Brain microvascular endothelial cell (primary cell): ENCODE measurements around the gene HOXB5.

Experiments used
- DNase-seq: peaks from one replicate; pipeline ENCODE4 v3.0.0-alpha.2; 2020
- H3K27ac ChIP-seq: fragments of 250-450 bp; sonication (Bioruptor Pico); 2 replicates; pipeline ENCODE4 v1.5.1; 2020; ENCODE audit warnings: mild to moderate bottlenecking, moderate library complexity
- H3K27me3 ChIP-seq: fragments of 250-450 bp; sonication (Bioruptor Pico); replicated peaks from 2 replicates; pipeline ENCODE4 v1.5.1; 2020; ENCODE audit warnings: mild to moderate bottlenecking
- H3K36me3 ChIP-seq: fragments of 250-450 bp; sonication (Bioruptor Pico); replicated peaks from 2 replicates; pipeline ENCODE4 v1.5.1; 2020; ENCODE audit warnings: mild to moderate bottlenecking
- H3K4me3 ChIP-seq: 2 replicates; pipeline ENCODE4 v1.5.1; 2011; ENCODE audit warnings: low read depth, mild to moderate bottlenecking, control low read depth, low read length, moderate library complexity
- CTCF ChIP-seq: IDR thresholded peaks from 2 replicates; pipeline ENCODE4 v1.5.1; 2011; ENCODE audit warnings: low read depth, mild to moderate bottlenecking, moderate library complexity, low read length, control low read depth, inconsistent platforms; ENCODE audit errors: missing control alignments
- in situ Hi-C: cut with HindIII; loops from 2 replicates; pipeline ENCODE4 v1.10.0; 2017; ENCODE audit warnings: low sequenced_read_pairs, low pct_ligation_motif_present

The HOXB5 gene

GRCh38 chr17:48592577-48592976 lies 1.0 kb downstream of the HOXB5 start:
- H3K36me3 ChIP-seq = no peaks in the 10 kb centered on the region
- H3K4me3 ChIP-seq = peak overlapping the region; percentile 58
- H3K27ac ChIP-seq = no peak overlapping the region
- no peak for DNase-seq
- TF ChIP-seq CTCF = no peak
- peaks cover 95% of the 10 kb centered on the region for H3K27me3 ChIP-seq
- in situ Hi-C loops = no loop called here

GRCh38 chr17:48592057-48592514 lies 1.5 kb downstream of the HOXB5 start:
- no peak overlapping the region for H3K27ac ChIP-seq
- in situ Hi-C loops = no loop called here
- no peaks in the 10 kb centered on the region for H3K36me3 ChIP-seq
- H3K27me3 ChIP-seq = peaks cover 95% of the 10 kb centered on the region
- no peak for DNase-seq
- peak overlapping the region; percentile 58 for H3K4me3 ChIP-seq
- no peak for TF ChIP-seq CTCF

GRCh38 chr17:48591255-48592056 lies 2.1 kb downstream of the HOXB5 start:
- no peaks in the 10 kb centered on the region for H3K36me3 ChIP-seq
- no peak for TF ChIP-seq CTCF
- DNase-seq = no peak
- peak overlapping the region; percentile 58 for H3K4me3 ChIP-seq
- H3K27ac ChIP-seq = no peak overlapping the region
- H3K27me3 ChIP-seq = peaks cover 95% of the 10 kb centered on the region
- in situ Hi-C loops = no loop called here

- TF ChIP-seq CTCF = no peak
- no peak overlapping the region for H3K27ac ChIP-seq
- H3K27me3 ChIP-seq = peaks cover 95% of the 10 kb centered on the region
- DNase-seq = no peak
- H3K36me3 ChIP-seq = no peaks in the 10 kb centered on the region
- in situ Hi-C loops = no loop called here
- no peak overlapping the region for H3K4me3 ChIP-seq
Observed at GRCh38 chr17:48590607-48591161, 2.9 kb downstream of the HOXB5 start.

GRCh38 chr17:48589831-48590606 lies 3.6 kb downstream of the HOXB5 start, which contains the start of gene HOXB3:
Gene HOXB3, minus strand, starts transcription at chr17:48590241. Its CDS starts 37,767 bp downstream, at chr17:48552474.
- Histone ChIP-seq H3K36me3 (no peaks in the 10 kb centered on the region), H3K4me3 (no peak within 1 kb of the TSS), H3K27me3 (peaks cover 93% of the 10 kb centered on the region), H3K27ac (no peak within 1 kb of the TSS)
- DNase-seq = no peak
- no peak for TF ChIP-seq CTCF
- in situ Hi-C loops = no loop called here
